ENCODE data around the gene RNF169. TPM values are rescaled to one million over a fixed set of nuclear protein-coding genes. Genes with fewer than 3 reads are reported as not detected.

RNF169 gene
- total and polyA plus RNA-seq, 9 donors = 7.1 to 26.1 (median 21.9) TPM

DNA sequence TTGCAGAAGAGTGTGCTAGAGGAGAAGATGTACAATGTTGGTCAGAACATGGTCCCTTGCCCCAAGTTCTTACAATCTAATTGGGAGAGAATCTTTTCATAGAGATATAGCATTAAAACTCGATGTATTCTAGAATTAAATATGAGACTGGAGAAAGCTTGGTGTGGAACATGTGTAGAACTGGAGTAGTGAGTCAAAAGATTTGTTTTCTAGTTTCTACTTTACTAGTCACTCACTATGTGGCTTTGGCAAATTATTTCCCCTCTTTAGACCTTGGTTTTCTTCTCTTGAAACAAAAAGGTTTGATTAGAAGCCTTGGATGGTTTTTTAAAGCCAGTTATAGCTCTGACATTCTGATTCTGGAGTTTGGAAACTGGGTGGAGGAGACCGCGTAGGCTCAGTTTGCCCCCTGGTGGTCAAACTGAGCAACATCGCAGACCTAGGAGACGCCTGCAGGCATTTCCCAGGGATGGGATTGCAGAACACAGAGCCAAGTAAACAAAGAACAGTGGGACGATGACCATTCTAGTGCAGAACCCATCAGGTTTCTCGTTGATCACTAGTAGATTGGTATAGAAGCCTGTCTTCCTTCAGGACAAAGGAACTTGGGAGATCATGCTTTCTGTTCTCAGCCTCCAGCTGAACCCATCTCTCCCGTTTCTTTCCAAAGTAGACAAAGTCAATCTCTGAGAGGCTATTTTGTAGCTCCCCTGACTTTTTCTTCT lies 8.9 kb upstream of the RNF169 start:
- H3K9me3 ChIP-seq = no peaks in the 10 kb centered on the region
- H3K27me3 ChIP-seq = no peaks in the 10 kb centered on the region
- H3K27ac ChIP-seq = no peak overlapping the region
- TF ChIP-seq POLR2A (IDR thresholded peaks at IDR 0.05) = no peak
- TF ChIP-seq EP300 (IDR thresholded peaks at IDR 0.05) = no peak
- TF ChIP-seq, protein P1, sequence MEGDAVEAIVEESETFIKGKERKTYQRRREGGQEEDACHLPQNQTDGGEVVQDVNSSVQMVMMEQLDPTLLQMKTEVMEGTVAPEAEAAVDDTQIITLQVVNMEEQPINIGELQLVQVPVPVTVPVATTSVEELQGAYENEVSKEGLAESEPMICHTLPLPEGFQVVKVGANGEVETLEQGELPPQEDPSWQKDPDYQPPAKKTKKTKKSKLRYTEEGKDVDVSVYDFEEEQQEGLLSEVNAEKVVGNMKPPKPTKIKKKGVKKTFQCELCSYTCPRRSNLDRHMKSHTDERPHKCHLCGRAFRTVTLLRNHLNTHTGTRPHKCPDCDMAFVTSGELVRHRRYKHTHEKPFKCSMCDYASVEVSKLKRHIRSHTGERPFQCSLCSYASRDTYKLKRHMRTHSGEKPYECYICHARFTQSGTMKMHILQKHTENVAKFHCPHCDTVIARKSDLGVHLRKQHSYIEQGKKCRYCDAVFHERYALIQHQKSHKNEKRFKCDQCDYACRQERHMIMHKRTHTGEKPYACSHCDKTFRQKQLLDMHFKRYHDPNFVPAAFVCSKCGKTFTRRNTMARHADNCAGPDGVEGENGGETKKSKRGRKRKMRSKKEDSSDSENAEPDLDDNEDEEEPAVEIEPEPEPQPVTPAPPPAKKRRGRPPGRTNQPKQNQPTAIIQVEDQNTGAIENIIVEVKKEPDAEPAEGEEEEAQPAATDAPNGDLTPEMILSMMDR (IDR thresholded peaks at IDR 0.05) = peak; percentile 55 to 67 (median 56)
- 21 to 22% (median 22%) methylated on average over 8 of the region's 8 CpGs for WGBS, 3 donors
- no peak overlapping the region for H3K4me3 ChIP-seq
- no peaks in the 10 kb centered on the region for H3K36me3 ChIP-seq
- intact Hi-C loops (cut with DNase I) = loop anchor here in 1 of 4 donors (10.0 kb wide), 2 partner anchors 135 to 1405 kb away; no protein-coding TSS in a partner anchor
- peak in 3 of 5 donors; percentile 51 to 54 (median 52) for DNase-seq
- H3K4me1 ChIP-seq (ENCODE audit: insufficient read depth) = no peaks in the 10 kb centered on the region

GRCh38 chr11:74742070-74742469 lies 6.6 kb upstream of the RNF169 start:
- intact Hi-C loops (cut with DNase I) = loop anchor here in 1 of 4 donors (10.0 kb wide), 1 partner anchor 1407 kb away; no protein-coding TSS in a partner anchor
- H3K27me3 ChIP-seq = no peaks in the 10 kb centered on the region
- no peaks in the 10 kb centered on the region for H3K4me1 ChIP-seq (ENCODE audit: insufficient read depth)
- no peaks in the 10 kb centered on the region for H3K9me3 ChIP-seq
- 53 to 63% (median 62%) methylated on average over 4 of the region's 4 CpGs for WGBS, 3 donors
- H3K4me3 ChIP-seq = no peak overlapping the region
- TF ChIP-seq POLR2A (IDR thresholded peaks at IDR 0.05) = no peak
- TF ChIP-seq, protein P1 (IDR thresholded peaks at IDR 0.05) = no peak
- no peak for TF ChIP-seq EP300 (IDR thresholded peaks at IDR 0.05)
- DNase-seq = no peak
- no peak overlapping the region for H3K27ac ChIP-seq
- H3K36me3 ChIP-seq = no peaks in the 10 kb centered on the region

- intact Hi-C loops (cut with DNase I) = loop anchor here in 1 of 4 donors (10.0 kb wide), 1 partner anchor 1409 kb away; no protein-coding TSS in a partner anchor
- no peak overlapping the region for H3K4me3 ChIP-seq
- peaks cover 4% of the 10 kb centered on the region for H3K4me1 ChIP-seq (ENCODE audit: insufficient read depth)
- H3K27me3 ChIP-seq = no peaks in the 10 kb centered on the region
- no peaks in the 10 kb centered on the region for H3K36me3 ChIP-seq
- no peaks in the 10 kb centered on the region for H3K9me3 ChIP-seq
- no peak for DNase-seq
- H3K27ac ChIP-seq = no peak overlapping the region
- TF ChIP-seq EP300 (IDR thresholded peaks at IDR 0.05) (no peak), POLR2A (IDR thresholded peaks at IDR 0.05) (no peak)
- TF ChIP-seq, protein P1 (IDR thresholded peaks at IDR 0.05) = no peak
Observed at GRCh38 chr11:74743640-74744039, 5.0 kb upstream of the RNF169 start.

DNA sequence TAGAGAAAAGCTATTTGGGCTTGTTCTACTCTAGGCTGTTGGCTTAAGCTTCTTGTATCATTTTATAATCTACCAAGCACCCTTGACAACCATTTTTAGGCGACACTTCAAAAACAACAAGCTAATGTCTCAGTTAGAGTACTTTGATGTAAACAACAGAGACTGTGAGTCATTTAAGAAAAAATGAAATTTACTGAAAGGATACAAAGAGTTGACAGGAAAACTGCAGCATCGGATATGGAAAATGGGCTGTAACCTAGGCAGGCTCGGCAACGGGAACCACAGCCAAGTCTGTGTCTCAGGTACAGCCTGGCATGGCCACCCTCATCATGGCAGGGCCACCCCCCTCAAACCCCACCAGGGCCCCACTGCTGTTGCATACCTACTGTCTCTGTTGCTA lies 4.4 kb upstream of the RNF169 start:
- WGBS, 3 donors = 55 to 73% (median 58%) methylated on average over 4 of the region's 4 CpGs
- intact Hi-C loops (cut with DNase I) = loop anchor here in 1 of 4 donors (10.0 kb wide), 1 partner anchor 1409 kb away; no protein-coding TSS in a partner anchor
- no peak for DNase-seq

More for the DNA sequence above, 4.4 kb upstream of the RNF169 start:
- no peaks in the 10 kb centered on the region for H3K27me3 ChIP-seq
- TF ChIP-seq EP300 (IDR thresholded peaks at IDR 0.05) (no peak), POLR2A (IDR thresholded peaks at IDR 0.05) (no peak)
- TF ChIP-seq, protein P1 (IDR thresholded peaks at IDR 0.05) = no peak
- no peaks in the 10 kb centered on the region for H3K36me3 ChIP-seq
- no peaks in the 10 kb centered on the region for H3K9me3 ChIP-seq
- no peak overlapping the region for H3K27ac ChIP-seq
- no peak overlapping the region for H3K4me3 ChIP-seq
- peaks cover 4% of the 10 kb centered on the region for H3K4me1 ChIP-seq (ENCODE audit: insufficient read depth)

Data from ovary (tissue), 9 donors.